IgD-negative memory B cell (primary cell): ENCODE data around the gene SPDYE1. TPM values are rescaled to one million over a fixed set of nuclear protein-coding genes. Genes with fewer than 3 reads are reported as not detected.
A peak's percentile ranks its signal among the peaks of the same experiment; 100 is the strongest.
"Not testable (repeated sequence)": the region's sequence is repeated elsewhere in the genome, so short reads cannot be mapped to it uniquely, and the experiment has no call there.

Experiments
- H3K27ac Mint-ChIP-seq, 3 donors: one replicate each; pipeline ENCODE4 v1.8.0; 2020 to 2022; ENCODE audit warnings: mild to moderate bottlenecking in 3 of 3, mixed read lengths in 3 of 3, moderate library complexity in 1 of 3
- H3K27me3 Mint-ChIP-seq: one replicate; pipeline ENCODE4 v1.8.0; 2021; ENCODE audit warnings: mixed read lengths
- H3K36me3 Mint-ChIP-seq: one replicate; pipeline ENCODE4 v1.8.0; 2020; ENCODE audit warnings: mild to moderate bottlenecking, mixed read lengths
- H3K4me1 Mint-ChIP-seq, 3 donors: one replicate each; pipeline ENCODE4 v1.8.0; 2020 to 2022; ENCODE audit warnings: mixed read lengths in 3 of 3, mild to moderate bottlenecking in 1 of 3
- H3K4me3 Mint-ChIP-seq, 4 donors: one replicate each; pipeline ENCODE4 v1.8.0; 2020 to 2022; ENCODE audit warnings: mild to moderate bottlenecking in 4 of 4, mixed read lengths in 4 of 4, moderate library complexity in 3 of 4
- H3K9me3 Mint-ChIP-seq, 3 donors: one replicate each; pipeline ENCODE4 v1.8.0; 2020 to 2021; ENCODE audit warnings: mixed read lengths in 3 of 3, mild to moderate bottlenecking in 1 of 3
- polyA plus RNA-seq: library from polyadenylated mRNA; unstranded; fragments of 300-500 nt; fragmentation: Illumina TruSeq; gene quantifications from one replicate; pipeline ENCODE4 v1.2.3, GENCODE V29; 2021

The SPDYE1 gene, protein sequence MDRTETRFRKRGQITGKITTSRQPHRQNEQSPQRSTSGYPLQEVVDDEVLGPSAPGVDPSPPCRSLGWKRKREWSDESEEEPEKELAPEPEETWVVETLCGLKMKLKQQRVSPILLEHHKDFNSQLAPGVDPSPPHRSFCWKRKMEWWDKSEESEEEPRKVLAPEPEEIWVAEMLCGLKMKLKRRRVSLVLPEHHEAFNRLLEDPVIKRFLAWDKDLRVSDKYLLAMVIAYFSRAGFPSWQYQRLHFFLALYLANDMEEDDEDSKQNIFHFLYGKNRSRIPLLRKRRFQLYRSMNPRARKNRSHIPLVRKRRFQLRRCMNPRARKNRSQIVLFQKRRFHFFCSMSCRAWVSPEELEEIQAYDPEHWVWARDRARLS
- 0.10 TPM for polyA plus RNA-seq

DNA sequence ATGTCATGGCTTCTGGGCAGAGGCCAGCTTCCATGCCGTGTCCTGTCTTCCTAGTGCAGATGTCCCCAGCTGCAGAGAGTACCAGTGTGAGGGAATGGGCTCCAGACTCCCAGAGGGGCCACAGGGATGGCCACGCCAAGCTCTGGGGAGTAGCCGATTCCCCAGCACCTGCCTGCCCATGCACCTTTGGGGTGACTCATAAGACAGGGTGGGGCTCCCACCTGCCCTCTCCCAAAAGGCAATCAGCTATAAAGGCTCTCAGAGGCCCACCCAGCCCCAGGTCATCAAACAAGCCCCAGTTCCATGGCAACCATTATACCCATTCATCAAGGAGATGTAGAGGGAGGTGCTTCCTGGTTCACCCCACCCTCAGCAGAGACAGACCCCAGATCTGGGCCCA, at the start of gene SPDYE1:
TSS of gene SPDYE1 (plus strand) at position 366 of the 400 bp plus-strand sequence. CDS start 2,053 bp downstream, outside the sequence.
- not testable (repeated sequence) for H3K27ac Mint-ChIP-seq, H3K9me3 Mint-ChIP-seq, H3K4me1 Mint-ChIP-seq, H3K36me3 Mint-ChIP-seq, H3K4me3 Mint-ChIP-seq, H3K27me3 Mint-ChIP-seq

DNA sequence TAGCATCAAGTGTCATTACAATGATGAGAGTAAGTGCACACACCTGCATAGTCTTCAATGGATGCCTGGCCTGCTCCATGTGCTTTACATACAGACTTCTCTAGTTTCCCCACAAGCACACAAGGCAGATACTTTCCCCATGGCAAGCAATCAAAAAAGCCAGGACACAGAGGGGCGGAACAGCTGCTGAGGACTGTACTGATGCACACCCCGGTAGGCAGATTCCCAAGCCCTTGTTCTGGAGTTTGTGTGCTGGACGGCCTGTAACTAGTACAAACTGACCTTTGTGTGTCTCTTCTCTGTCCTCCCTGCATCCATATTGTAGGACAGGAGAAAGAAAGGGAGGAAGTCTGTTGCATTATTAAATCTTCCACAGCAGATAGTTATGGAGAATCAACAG, 45.7 kb upstream of the SPDYE1 start:
- no peaks in the 10 kb centered on the region for H3K27me3 Mint-ChIP-seq
- no peak overlapping the region for H3K27ac Mint-ChIP-seq
- no peak overlapping the region for H3K4me3 Mint-ChIP-seq
- no peaks in the 10 kb centered on the region for H3K9me3 Mint-ChIP-seq
- peaks cover 13% of the 10 kb centered on the region for H3K36me3 Mint-ChIP-seq
- peaks cover 0 to 5% (median 0%) of the 10 kb centered on the region in 3 donors for H3K4me1 Mint-ChIP-seq

DNA sequence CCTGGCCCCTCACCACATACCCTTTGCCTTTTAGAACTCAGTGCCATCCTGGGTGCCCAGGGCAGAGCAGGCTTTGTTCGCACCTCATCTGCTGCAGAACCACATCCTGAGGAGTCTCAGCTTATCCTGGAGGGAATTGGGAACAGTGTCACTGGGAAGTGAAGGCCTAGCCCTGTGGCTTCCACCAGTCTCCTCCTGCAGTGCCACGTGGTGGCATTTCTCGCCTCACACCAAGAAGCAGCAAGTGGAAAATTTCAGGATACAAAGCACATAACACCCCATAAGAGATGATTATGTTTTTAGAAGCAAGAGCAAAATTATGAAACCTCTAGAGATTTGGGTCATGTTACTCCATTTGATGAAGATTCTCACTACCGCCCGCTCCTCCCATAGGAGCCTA, 44.6 kb upstream of the SPDYE1 start:
- Mint-ChIP-seq H3K9me3 (no peaks in the 10 kb centered on the region), H3K4me1 (peaks cover 0 to 5% (median 0%) of the 10 kb centered on the region in 3 donors), H3K27me3 (no peaks in the 10 kb centered on the region), H3K27ac (no peak overlapping the region), H3K4me3 (no peak overlapping the region), H3K36me3 (peaks cover 14% of the 10 kb centered on the region)

DNA sequence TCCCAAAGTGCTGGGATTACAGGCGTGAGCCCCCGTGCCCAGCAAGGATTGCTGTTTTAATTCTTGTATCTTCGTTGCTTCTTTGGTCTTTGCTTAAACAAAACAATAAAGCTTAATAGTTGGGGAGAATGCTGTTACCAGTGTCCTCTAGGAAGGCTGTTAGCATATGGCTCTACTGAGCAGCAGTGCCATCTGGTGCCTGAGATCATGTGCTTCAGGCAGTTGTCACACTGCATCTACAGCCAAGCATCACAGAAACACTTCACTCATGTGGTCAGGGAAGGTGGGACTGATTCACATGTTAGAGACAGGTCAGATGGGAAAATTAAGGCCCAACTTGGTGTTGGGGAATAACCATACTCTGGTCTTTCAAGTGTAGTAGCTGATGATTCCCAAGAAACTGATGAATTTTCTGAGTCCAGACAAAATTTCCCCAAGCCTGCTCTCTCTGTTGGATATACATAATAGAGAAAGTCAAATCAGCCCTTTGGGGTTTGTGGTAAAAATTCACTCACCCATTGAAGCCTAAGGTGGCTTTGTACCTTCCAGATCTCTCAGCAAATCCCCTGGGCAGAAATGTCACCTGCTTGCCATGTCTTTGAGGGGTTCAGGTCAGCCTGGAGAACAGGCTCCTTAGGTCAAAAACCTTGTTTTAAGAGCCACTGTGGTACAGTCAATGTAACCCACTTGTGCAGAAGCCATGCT, 43.0 kb upstream of the SPDYE1 start:
- Mint-ChIP-seq H3K27ac (no peak overlapping the region), H3K4me3 (no peak overlapping the region), H3K4me1 (peaks cover 0 to 5% (median 0%) of the 10 kb centered on the region in 3 donors), H3K9me3 (no peaks in the 10 kb centered on the region), H3K36me3 (peaks cover 14% of the 10 kb centered on the region), H3K27me3 (no peaks in the 10 kb centered on the region)

DNA sequence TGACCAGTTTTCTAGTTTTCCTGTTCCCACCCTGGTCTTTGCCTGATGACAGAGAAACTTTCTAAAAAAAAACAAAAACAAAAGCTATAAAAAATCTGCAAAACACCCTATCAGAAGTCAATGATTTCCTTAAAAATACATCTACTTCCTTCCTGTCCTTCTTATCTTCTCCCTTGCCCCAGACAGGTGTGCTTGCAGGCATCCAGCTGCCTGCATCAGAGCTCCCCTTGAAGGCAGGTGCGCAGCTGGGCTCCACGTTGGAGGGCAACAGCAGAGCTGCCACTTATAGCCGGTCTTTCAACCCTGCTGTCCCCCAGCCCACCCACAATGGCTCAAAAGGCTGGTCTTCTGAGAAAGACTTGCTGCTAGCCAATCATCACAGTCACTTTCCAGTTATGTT, 41.7 kb upstream of the SPDYE1 start:
- H3K9me3 Mint-ChIP-seq: no peaks in the 10 kb centered on the region
- H3K4me1 Mint-ChIP-seq: peaks cover 0 to 5% (median 0%) of the 10 kb centered on the region in 3 donors

DNA sequence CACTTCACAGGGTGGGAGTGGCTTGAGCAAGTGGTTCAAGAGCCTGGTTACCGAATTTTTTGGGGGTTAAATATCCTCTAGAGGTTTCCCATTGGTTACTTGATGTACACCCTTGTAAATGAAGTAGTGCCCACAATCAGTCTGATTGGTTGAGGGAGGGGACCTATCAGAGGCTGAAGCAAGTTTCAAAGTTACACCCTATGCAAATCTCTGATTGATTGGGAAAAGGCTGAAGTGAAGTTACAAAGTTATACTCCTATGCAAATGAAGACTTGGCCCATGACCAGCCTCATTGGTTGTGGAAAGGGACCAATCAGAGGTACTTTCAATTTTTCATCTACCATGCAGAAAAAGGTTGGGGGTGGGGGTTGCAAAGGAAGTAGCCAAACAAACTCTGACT, 36.8 kb upstream of the SPDYE1 start:
- H3K4me1 Mint-ChIP-seq: peaks cover 0 to 2% (median 0%) of the 10 kb centered on the region in 3 donors
- no peaks in the 10 kb centered on the region for H3K27me3 Mint-ChIP-seq
- H3K36me3 Mint-ChIP-seq: peaks cover 7% of the 10 kb centered on the region
- no peaks in the 10 kb centered on the region for H3K9me3 Mint-ChIP-seq
- H3K4me3 Mint-ChIP-seq: peak overlapping the region in 1 of 4 donors; percentile 1
- H3K27ac Mint-ChIP-seq: no peak overlapping the region

More for the DNA sequence above, 41.7 kb upstream of the SPDYE1 start:
- Mint-ChIP-seq H3K27me3 (no peaks in the 10 kb centered on the region), H3K36me3 (peaks cover 14% of the 10 kb centered on the region), H3K27ac (peak overlapping the region in 1 of 3 donors; percentile 14), H3K4me3 (no peak overlapping the region)

DNA sequence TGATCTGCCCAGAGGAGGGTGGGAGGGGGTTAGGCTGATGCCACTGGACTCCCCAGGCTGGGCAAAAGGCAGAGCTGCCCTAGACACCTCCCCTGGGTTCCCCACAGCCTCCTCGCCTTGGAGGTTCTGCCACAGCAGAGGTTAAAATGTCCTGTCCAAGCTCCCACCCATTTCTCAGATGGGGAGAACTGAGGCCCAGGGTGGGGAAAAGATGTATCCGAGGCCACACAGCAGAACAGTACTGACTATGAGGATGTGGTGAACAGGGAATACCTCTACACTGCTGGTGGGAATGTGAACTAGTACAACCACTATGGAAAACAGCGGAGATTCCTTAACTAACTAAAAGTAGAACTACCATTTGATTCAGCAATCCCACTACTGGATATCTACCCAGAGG, 31.3 kb upstream of the SPDYE1 start:
- not testable (repeated sequence) for H3K36me3 Mint-ChIP-seq, H3K4me1 Mint-ChIP-seq, H3K4me3 Mint-ChIP-seq, H3K27me3 Mint-ChIP-seq, H3K9me3 Mint-ChIP-seq, H3K27ac Mint-ChIP-seq

DNA sequence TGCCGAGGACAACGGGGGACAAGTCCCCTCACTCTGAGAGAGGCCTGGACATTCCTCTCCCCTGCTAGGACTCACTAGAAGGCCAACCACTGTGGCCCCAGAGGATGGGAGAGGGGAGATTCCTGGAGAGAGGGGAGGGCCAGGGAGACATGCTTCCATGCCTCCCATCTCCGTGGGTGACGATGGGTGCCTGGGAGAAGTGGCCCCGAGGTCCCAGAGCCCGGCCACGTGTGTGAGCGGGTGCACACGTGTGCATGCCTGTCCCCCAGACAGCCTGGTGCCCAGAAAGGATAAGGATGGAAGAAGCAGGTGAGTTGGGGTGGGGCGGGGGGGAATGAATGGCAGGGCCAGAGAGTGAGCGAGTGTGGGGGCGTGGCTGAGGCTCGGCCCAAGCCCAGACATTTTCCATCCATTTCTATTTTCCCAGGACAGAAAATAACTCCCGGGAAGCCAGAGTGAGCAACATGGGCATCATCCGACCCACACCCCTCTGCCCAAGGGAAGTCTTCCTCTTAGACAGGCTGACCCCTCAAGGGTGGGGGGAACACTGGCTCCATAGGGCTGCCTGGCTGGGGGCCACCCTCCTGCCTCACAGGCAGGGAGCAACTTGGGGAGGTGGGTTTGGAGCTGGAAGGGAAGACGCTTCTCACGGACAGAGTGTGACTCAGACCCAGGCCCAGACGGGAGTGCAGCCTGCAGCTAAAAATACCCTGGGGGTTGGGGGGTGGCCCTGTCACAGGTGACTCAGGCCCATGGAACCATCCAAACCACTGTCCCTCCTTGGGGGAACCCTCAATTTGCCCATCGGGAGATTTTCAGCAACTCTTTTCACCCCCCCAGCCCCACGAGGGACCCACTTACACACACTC, 29.3 kb upstream of the SPDYE1 start:
- not testable (repeated sequence) for H3K36me3 Mint-ChIP-seq, H3K27ac Mint-ChIP-seq, H3K4me3 Mint-ChIP-seq, H3K27me3 Mint-ChIP-seq, H3K9me3 Mint-ChIP-seq, H3K4me1 Mint-ChIP-seq

DNA sequence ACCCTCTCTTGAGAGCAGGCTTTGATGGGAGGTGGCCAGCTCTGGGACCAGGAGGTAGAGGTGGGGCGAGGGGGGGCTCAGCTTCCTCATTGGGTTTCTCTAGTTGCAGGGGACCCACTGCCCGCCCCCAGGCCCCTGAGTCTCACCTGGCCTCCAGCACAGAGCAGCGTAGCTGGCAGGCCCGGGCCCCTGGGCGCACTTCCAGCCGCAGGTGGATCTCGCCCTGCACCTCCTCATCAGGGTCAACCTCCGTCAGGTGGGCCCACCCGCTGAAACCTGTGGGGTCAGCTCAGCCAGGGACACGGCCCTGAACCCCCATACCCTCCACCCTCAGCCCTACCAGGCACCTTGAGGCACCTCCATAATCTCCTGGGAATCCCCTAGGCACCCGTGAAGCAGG, 28.1 kb upstream of the SPDYE1 start:
- not testable (repeated sequence) for H3K27me3 Mint-ChIP-seq, H3K4me3 Mint-ChIP-seq, H3K9me3 Mint-ChIP-seq, H3K27ac Mint-ChIP-seq, H3K4me1 Mint-ChIP-seq, H3K36me3 Mint-ChIP-seq

DNA sequence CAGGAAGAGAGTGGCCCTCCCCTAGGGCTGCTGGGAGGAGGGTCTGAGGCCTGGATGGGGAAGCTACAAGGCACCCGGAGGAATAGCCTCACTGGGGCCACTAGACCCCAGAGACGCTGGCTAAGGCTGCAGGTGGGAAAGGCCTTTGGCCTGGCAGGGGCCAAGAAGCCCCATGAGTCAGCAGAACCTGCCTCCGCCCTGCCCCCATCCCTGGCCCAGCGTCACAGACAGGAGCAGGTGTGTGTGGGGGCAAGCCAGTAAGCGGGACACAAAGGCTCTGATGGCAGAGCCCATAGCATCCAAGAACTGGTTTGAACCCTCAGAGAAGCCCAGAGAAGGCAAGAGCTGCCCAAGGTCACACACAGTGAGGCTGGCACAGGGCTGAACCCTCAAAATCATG, 27.0 kb upstream of the SPDYE1 start:
- not testable (repeated sequence) for H3K4me1 Mint-ChIP-seq, H3K27me3 Mint-ChIP-seq, H3K4me3 Mint-ChIP-seq, H3K9me3 Mint-ChIP-seq, H3K36me3 Mint-ChIP-seq, H3K27ac Mint-ChIP-seq

DNA sequence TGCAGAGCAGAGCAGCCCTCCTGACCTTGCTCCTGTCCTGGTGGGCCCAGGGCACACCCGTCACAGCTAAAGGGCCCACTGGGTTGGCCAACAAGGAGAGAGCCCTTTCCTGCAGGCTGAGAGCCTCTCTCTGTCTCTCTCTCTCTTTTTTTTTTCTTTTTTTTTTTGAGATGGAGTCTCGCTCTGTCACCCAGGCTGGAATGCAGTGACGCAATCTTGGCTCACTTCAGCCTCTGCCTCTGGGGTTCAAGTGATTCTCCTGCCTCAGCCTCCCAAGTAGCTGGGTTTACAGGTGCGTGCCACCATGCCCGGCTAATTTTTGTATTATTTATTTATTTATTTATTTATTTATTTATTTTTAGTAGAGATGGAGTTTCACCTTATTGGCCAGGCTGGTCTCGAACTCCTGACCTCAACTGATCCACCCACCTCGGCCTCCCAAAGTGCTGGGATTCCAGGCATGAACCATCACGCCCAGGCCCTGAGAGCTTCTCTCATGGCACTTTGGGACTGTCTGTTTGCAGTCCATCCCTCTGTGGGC, 23.6 kb upstream of the SPDYE1 start:
- H3K4me1 Mint-ChIP-seq, H3K27ac Mint-ChIP-seq, H3K27me3 Mint-ChIP-seq, H3K4me3 Mint-ChIP-seq, H3K9me3 Mint-ChIP-seq, H3K36me3 Mint-ChIP-seq: not testable (repeated sequence)

DNA sequence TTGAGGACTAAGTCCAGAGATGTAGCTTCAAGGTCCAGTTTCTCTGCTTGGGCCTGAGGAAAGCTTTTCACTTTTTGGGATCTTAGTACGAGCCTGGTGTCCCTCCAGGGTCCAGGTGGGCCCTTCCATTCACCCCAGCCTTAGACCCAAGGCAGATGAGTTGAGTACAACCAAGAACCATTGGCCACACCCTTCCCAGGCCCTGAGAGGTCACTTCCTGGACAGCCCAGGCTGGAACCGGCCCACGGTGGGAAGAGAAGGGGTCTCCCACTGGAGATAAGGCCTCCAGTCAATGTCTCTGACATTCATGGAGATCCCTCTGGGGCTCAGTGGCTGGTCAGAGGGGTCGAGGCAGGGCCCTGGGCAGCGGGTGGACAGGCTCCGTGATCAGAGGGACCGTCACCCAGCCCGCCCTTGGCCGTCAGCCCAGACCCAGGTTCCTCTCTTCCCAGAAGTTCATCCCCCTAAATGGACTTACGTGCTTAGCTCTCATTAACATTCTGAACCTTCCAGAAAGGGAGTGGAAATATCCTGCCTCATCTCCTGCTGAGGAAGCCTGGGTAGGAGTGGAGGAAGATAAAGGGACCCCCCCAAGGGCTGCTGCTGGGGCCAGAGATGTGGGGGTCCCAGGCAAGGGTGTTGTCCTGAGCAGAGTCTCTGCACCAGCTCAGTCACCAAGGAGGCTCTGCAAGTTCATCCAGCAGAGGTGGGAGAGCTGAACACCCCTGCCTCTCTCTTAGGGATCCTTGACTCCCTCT, 22.8 kb upstream of the SPDYE1 start:
- not testable (repeated sequence) for H3K36me3 Mint-ChIP-seq, H3K4me3 Mint-ChIP-seq, H3K9me3 Mint-ChIP-seq, H3K27me3 Mint-ChIP-seq, H3K4me1 Mint-ChIP-seq, H3K27ac Mint-ChIP-seq

DNA sequence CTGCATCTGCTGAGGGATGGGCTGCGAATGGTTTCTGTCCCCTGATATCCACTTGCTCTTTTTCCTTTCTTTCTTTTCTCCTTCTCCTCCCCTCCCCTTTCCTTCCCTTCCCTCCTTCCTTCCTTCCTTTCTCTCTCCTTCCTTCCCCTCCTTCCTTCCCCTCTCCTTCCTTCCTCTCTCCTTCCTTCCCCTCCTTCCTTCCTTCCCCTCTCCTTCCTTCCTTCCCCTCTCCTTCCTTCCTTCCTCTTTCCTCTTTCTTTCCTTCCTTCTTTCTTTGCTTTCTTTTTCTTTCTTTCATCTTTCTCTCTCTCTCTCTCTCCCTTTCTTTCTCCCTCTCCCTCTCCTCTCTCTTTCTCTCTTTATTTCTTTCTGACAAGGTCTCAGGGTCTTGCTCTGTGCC, 20.2 kb upstream of the SPDYE1 start:
- peaks cover 0 to 1% (median 0%) of the 10 kb centered on the region in 3 donors for H3K4me1 Mint-ChIP-seq
- no peaks in the 10 kb centered on the region for H3K36me3 Mint-ChIP-seq
- no peak overlapping the region for H3K27ac Mint-ChIP-seq
- no peaks in the 10 kb centered on the region for H3K27me3 Mint-ChIP-seq
- H3K9me3 Mint-ChIP-seq: no peaks in the 10 kb centered on the region
- no peak overlapping the region for H3K4me3 Mint-ChIP-seq

DNA sequence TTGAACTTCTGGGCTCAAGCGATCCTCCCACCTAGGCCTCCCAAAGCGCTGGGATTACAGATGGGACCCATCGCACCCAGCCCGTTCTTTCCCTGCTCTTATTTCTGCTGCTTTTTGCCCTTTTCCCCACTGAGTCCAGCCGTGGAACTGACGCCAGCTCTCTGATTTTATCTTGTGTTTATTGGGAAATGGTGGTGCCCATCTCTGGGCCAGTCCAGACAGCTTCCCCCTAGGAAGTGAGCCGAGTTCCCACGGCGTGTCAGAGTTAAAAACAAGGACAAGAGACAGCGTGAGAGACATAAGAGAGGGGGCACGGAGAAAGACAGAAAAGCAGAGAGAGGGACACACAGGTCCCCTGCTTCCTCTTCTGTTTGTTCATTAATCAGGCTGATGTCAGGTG, 19.6 kb upstream of the SPDYE1 start:
- H3K4me1 Mint-ChIP-seq, H3K27me3 Mint-ChIP-seq, H3K9me3 Mint-ChIP-seq, H3K36me3 Mint-ChIP-seq, H3K27ac Mint-ChIP-seq: not testable (repeated sequence)
- H3K4me3 Mint-ChIP-seq: peak overlapping the region in 1 of 4 donors; percentile 74

DNA sequence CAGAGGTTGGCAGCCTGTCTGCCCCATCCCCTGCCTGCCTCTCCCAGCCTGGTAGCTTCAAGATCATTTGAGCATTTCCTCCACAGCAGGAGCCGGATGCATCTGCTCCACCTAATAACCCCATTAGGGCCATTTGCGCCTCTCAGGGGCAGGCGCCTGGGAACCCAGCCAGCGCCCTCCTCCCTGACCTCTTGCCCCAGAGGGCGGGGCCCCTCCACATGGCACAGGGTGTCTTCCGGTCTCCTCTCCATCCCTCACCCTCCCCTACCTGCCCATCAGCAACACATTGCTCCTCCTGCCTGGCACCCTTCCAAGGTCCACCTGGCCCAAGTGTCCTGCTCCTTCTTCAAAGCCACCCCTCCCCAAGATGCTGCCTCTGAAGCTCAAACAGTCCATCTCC, 14.8 kb upstream of the SPDYE1 start:
- H3K4me1 Mint-ChIP-seq, H3K36me3 Mint-ChIP-seq, H3K27me3 Mint-ChIP-seq, H3K9me3 Mint-ChIP-seq, H3K4me3 Mint-ChIP-seq, H3K27ac Mint-ChIP-seq: not testable (repeated sequence)
